Measurements from ENCODE around the gene RGS17. TPM values are rescaled to one million over a fixed set of nuclear protein-coding genes. Genes with fewer than 3 reads are reported as not detected.
"Not testable (repeated sequence)": the region's sequence is repeated elsewhere in the genome, so short reads cannot be mapped to it uniquely, and the experiment has no call there.

RGS17 gene
- total RNA-seq, 1 donor from 2014 or later: 0.26 TPM

DNA sequence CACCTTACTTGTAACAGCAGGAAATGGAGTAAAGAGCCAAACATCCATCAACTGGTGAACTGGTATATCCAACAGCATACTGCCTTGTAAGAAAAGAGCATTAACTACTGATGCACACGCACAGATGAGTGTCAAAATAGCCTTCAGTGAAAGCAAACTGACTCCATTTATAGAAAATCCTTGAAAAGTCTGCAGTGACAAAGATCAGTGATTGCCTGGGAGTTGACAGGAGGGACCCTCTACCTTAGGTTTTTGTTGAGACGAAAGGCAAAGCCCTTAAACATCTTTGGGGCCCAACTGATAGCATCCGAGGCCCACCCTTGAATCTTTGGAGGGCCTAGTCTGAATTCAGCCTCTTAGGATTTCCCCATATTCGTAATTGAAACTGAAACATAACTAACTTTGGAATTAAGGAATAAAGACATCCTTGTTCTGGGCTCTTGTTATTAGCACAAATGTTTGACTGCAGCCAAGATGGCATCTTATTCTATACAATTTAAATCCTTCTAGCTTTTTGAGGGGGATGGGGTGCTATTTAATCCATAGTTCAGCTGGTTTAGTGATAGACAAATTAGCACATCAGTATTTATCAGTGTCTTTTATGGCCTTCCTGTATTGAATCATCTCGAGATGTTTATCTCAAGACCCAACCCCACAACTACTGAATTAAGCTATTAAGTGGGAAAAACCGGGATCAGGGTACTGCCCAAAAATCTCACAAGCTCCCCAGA is 161.2 kb downstream of the RGS17 start:
- Histone ChIP-seq H3K36me3 (peaks cover 33% of the 10 kb centered on the region), H3K27me3 (no peaks in the 10 kb centered on the region), H3K4me3 (no peak overlapping the region), H3K4me1 (peaks cover 4% of the 10 kb centered on the region), H3K27ac (no peak overlapping the region), H3K9me3 (no peaks in the 10 kb centered on the region)
- intact Hi-C loops (cut with DNase I): no loop called here
- TF ChIP-seq, protein P1, sequence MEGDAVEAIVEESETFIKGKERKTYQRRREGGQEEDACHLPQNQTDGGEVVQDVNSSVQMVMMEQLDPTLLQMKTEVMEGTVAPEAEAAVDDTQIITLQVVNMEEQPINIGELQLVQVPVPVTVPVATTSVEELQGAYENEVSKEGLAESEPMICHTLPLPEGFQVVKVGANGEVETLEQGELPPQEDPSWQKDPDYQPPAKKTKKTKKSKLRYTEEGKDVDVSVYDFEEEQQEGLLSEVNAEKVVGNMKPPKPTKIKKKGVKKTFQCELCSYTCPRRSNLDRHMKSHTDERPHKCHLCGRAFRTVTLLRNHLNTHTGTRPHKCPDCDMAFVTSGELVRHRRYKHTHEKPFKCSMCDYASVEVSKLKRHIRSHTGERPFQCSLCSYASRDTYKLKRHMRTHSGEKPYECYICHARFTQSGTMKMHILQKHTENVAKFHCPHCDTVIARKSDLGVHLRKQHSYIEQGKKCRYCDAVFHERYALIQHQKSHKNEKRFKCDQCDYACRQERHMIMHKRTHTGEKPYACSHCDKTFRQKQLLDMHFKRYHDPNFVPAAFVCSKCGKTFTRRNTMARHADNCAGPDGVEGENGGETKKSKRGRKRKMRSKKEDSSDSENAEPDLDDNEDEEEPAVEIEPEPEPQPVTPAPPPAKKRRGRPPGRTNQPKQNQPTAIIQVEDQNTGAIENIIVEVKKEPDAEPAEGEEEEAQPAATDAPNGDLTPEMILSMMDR (IDR thresholded peaks at IDR 0.05): no peak
- DNase-seq (no peak), ATAC-seq (no peak)

DNA sequence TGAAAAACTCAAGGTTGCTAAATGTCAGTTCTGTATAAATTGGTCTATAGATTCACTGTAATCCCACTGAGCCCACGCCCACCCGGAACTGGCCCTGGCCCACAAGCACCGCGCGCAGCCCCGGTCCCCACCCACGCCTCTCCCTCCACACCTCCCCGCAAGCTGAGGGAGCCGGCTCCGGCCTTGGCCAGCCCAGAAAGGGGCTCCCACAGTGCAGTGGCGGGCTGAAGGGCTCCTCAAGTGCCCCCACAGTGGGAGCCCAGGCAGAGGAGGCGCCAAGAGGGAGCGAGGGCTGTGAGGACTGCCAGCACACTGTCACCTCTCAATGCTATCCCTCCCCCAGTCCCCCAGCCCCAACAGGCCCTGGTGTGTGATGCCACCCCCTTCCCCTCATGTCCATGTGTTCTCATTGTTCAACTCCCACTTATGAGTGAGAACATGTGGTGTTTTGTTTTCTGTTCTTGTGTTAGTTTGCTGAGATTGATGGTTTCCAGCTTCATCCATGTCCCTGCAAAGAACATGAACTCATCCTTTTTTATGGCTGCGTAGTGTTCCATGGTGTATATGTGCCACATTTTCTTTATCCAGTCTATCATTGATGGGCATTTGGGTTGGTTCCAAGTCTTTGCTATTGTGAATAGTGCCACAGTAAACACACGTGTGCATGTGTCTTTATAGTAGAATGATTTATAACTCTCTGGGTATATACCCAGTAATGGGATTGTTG is 164.8 kb downstream of the RGS17 start:
- H3K36me3 ChIP-seq: peaks cover 16% of the 10 kb centered on the region
- DNase-seq; H3K27me3 ChIP-seq; H3K9me3 ChIP-seq; H3K27ac ChIP-seq; ATAC-seq; H3K4me3 ChIP-seq; H3K4me1 ChIP-seq; intact Hi-C loops (cut with DNase I): not testable (repeated sequence)

DNA sequence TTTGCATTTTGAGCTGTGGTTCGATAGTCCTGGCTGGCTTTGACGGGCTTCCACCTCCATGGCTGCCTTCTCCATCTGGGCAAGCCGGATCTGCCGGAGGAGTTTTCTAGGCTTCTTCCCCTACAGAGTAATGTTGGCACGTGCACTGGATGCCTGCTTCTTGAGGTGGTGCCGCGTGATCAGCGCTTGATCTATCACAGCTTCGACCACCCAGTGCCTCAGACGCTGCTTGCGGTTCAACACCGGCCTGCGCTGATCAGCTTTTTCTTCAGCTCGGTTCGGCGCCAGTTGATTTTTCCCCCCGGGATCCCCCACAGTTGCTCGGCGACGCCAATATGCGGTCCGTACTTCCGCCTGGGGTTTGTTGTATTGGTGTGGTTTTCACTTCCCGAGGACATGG is 171.7 kb downstream of the RGS17 start:
- H3K4me3 ChIP-seq: no peak overlapping the region
- no peaks in the 10 kb centered on the region for H3K27me3 ChIP-seq
- TF ChIP-seq, protein P1 (IDR thresholded peaks at IDR 0.05): no peak
- H3K27ac ChIP-seq: no peak overlapping the region
- intact Hi-C loops (cut with DNase I): no loop called here
- no peaks in the 10 kb centered on the region for H3K36me3 ChIP-seq
- no peaks in the 10 kb centered on the region for H3K4me1 ChIP-seq
- no peaks in the 10 kb centered on the region for H3K9me3 ChIP-seq
- DNase-seq (no peak), ATAC-seq (no peak)

DNA sequence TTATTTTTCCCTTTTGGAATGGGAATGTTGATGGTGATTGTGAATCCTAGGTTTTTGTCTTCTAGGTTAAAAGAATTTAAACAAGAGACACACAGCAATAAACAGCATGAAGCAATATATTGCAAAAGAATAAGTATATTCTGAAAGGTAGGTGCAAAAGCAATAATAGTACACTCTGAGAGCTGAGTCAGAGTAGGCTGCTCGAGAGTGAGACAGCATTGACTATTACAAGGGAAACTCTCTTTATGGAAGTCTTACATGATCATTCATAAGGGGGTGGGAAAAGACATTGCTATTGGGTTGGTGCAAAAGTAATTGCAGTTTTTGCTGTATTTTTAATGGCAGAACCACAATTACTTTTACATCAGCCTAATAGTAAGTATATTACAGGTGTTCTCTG is 173.3 kb downstream of the RGS17 start:
- Histone ChIP-seq H3K4me1 (no peaks in the 10 kb centered on the region), H3K9me3 (no peaks in the 10 kb centered on the region), H3K27ac (no peak overlapping the region), H3K4me3 (no peak overlapping the region), H3K36me3 (no peaks in the 10 kb centered on the region), H3K27me3 (no peaks in the 10 kb centered on the region)
- TF ChIP-seq, protein P1 (IDR thresholded peaks at IDR 0.05): no peak
- intact Hi-C loops (cut with DNase I): no loop called here
- no peak for DNase-seq
- ATAC-seq: no peak

Other genes starting within 250 kb of the RGS17 start
- gene FBXO5, start 148.2 kb downstream of the RGS17 start, total RNA-seq: 4.9 TPM
- 17.9 TPM for gene MTRF1L, start 128.6 kb downstream of the RGS17 start, total RNA-seq